Activated CD4-positive, alpha-beta T cell treated with anti-CD3 and anti-CD28 coated beads, Interleukin-2, amount 10 ng/mL, durations not matched to agents 24 days and 14 days (primary cell): ENCODE results near the gene RDH8. TPM values are rescaled to one million over a fixed set of nuclear protein-coding genes. Genes with fewer than 3 reads are reported as not detected.

Experiments
- total RNA-seq: library from RNA; stranded (reverse); gene quantifications from 2 replicates; pipeline ENCODE4 v1.2.3, GENCODE V29; 2022

Gene RDH8
- total RNA-seq, 1 donor from 2014 or later = not detected

Other genes starting within 250 kb of the RDH8 start
- gene ZNF846, start 244.7 kb upstream of the RDH8 start, total RNA-seq = 2.2 and 3.4 TPM in 2 replicates
- gene FBXL12, start 194.4 kb upstream of the RDH8 start, total RNA-seq = 19.4 and 23.3 TPM in 2 replicates
- gene UBL5, start 185.6 kb upstream of the RDH8 start, total RNA-seq = 355 and 359 TPM in 2 replicates
- gene PIN1, start 178.2 kb upstream of the RDH8 start, total RNA-seq = 87.9 and 93.0 TPM in 2 replicates
- 0.82 and 0.88 TPM in 2 replicates for gene OLFM2, start 77.0 kb upstream of the RDH8 start, total RNA-seq
- 0.59 and 0.63 TPM in 2 replicates for gene COL5A3, start 3.0 kb upstream of the RDH8 start, total RNA-seq
- 56.0 and 60.5 TPM in 2 replicates for gene SHFL, start 72.8 kb downstream of the RDH8 start, total RNA-seq
- 9.9 and 11.4 TPM in 2 replicates for gene ANGPTL6, start 89.2 kb downstream of the RDH8 start, total RNA-seq
- 222 and 232 TPM in 2 replicates for gene PPAN, start 92.9 kb downstream of the RDH8 start, total RNA-seq
- 61.1 and 62.5 TPM in 2 replicates for gene P2RY11, start 98.2 kb downstream of the RDH8 start, total RNA-seq
- gene EIF3G, start 106.4 kb downstream of the RDH8 start, total RNA-seq = 335 and 341 TPM in 2 replicates
- 410 and 414 TPM in 2 replicates for gene DNMT1, start 181.5 kb downstream of the RDH8 start, total RNA-seq
- 14.3 and 14.7 TPM in 2 replicates for gene S1PR2, start 217.8 kb downstream of the RDH8 start, total RNA-seq
- 163 and 174 TPM in 2 replicates for gene MRPL4, start 238.7 kb downstream of the RDH8 start, total RNA-seq